D721Med (cell line): ENCODE measurements around the gene SUPT6H.
A peak's percentile ranks its signal among the peaks of the same experiment; 100 is the strongest.

Experiments used
- DNase-seq: peaks from one replicate; pipeline ENCODE4 v3.0.0; 2011; ENCODE audit warnings: low spot score; ENCODE audit not compliant: insufficient read length
- FAIRE-seq: peaks from 2 replicates; lab custom pipeline; 2011; peaks lifted over from hg19 to GRCh38; lab: Jason Lieb, UNC
- CTCF ChIP-seq: IDR thresholded peaks from 2 replicates; pipeline ENCODE4 v1.5.1; 2012; ENCODE audit warnings: mild to moderate bottlenecking, control low read depth; ENCODE audit not compliant: insufficient read depth; ENCODE audit errors: missing control alignments

Gene SUPT6H

GRCh38 chr17:28661635-28662526 lies at the start of gene SUPT6H, which contains the start of gene SDF2:
Gene SUPT6H (plus strand): TSS chr17:28662205. CDS start chr17:28673402, 11,197 bp downstream.
Gene SDF2 (minus strand): TSS chr17:28661906. CDS start chr17:28661876, 30 bp downstream.
- no peak for FAIRE-seq

GRCh38 chr17:28612531-28612930 lies 49.5 kb upstream of the SUPT6H start:
- TF ChIP-seq CTCF = no peak
- DNase-seq = no peak
- no peak for FAIRE-seq

More at GRCh38 chr17:28661635-28662526, at the start of gene SUPT6H, which contains the start of gene SDF2:
- peak; percentile 81 for DNase-seq
- TF ChIP-seq CTCF = no peak

- peak; percentile 86 for TF ChIP-seq CTCF
- FAIRE-seq = no peak
These were observed 48.8 kb upstream of the SUPT6H start for GRCh38 chr17:28612936-28613872.

GRCh38 chr17:28613931-28614381 lies 48.0 kb upstream of the SUPT6H start, which contains the start of gene RSKR:
Gene RSKR (minus strand): TSS chr17:28614185. CDS start chr17:28614161, 24 bp downstream.
- DNase-seq = no peak
- FAIRE-seq = no peak
- no peak for TF ChIP-seq CTCF

More at GRCh38 chr17:28612936-28613872, 48.8 kb upstream of the SUPT6H start:
- DNase-seq = peak; percentile 47

- DNase-seq (no peak), FAIRE-seq (no peak)
- no peak for TF ChIP-seq CTCF
These were observed 46.6 kb upstream of the SUPT6H start for GRCh38 chr17:28615260-28615940.

GRCh38 chr17:28616281-28616680 lies 45.7 kb upstream of the SUPT6H start:
- no peak for DNase-seq
- no peak for FAIRE-seq
- no peak for TF ChIP-seq CTCF
